GM21423 (cell line): Measurements from ENCODE around the gene SREBF1.
"Not testable (repeated sequence)": the region's sequence is repeated elsewhere in the genome, so short reads cannot be mapped to it uniquely, and the experiment has no call there.

Experiments
- ATAC-seq: cut with Tn5 transposase; IDR thresholded peaks from one replicate; pipeline ENCODE4 v1.9.1; 2021; ENCODE audit warnings: mild to moderate bottlenecking, moderate library complexity; ENCODE audit not compliant: unreplicated experiment

Gene SREBF1

DNA sequence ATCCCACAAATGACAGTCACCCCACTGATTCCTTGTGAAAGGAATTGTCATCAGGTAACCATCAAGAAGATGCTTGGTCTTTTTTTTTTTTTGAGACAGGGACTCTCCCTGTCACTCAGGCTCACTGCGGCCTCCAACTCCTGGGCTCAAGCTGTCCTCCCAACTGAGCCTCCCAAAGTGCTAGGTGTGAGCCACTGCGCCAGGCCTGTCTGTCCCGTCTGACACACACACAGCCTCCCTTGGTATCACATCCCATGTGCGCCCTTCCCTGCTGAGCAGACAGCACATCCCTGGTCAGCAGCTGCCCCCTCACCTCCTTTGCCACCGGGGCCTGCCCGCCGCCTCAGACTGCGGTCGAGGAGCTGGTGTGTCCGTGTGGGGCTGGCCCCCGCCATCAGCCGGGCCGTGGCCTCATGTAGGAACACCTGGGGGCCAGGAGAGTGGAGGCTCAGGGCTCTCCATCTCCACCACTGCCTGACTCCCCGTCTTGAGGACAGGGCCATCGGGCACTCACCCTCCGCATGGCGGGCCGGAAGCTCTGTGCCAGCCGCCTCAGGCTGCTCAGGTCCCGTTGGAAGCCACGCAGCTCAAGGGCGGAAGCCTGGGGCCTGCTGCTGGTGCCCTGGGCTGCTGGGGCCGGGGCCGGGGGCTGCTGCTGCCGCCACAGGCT, 23.6 kb downstream of the SREBF1 start:
- no peak for ATAC-seq

DNA sequence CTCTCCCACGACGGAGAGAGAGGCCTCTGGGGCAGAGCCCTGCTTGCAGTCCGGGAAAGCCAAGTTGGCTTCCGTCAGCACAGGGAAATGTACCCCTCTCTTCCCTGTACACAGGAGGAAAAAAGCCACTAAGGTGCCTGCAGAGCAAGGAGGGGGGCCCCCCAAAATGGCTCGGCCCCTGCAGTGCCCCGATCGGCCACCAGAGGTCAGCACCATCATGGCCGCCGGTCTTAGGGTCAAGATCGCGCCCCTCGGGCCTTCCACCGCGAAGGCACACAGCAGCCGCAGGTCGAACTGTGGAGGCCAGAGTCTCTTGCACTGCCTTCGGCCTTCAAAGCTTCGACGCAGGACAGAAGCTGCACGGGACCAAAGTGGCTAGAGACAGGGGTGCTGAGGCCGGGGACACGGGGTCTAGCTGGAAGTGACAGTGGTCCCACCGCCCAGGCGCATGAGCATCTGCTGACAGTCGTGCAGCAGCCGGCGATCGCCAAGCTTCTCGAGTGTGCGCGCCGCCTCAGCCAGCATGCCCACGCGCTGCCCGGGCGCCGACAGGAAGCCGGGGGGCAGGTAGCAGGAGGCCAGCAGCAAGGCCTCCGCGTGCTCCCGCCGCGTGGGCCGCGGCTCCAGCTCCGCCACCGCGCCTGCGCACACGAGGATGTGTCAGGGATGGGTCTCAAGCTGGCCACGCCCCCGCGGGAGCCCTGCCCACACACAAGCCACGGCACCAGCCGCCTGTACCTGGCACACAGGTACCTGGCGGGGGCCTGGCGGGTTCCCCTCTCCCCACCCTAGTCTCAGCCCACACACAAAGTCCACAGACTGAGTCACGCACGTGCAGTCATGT, 24.4 kb downstream of the SREBF1 start:
- ATAC-seq = no peak

DNA sequence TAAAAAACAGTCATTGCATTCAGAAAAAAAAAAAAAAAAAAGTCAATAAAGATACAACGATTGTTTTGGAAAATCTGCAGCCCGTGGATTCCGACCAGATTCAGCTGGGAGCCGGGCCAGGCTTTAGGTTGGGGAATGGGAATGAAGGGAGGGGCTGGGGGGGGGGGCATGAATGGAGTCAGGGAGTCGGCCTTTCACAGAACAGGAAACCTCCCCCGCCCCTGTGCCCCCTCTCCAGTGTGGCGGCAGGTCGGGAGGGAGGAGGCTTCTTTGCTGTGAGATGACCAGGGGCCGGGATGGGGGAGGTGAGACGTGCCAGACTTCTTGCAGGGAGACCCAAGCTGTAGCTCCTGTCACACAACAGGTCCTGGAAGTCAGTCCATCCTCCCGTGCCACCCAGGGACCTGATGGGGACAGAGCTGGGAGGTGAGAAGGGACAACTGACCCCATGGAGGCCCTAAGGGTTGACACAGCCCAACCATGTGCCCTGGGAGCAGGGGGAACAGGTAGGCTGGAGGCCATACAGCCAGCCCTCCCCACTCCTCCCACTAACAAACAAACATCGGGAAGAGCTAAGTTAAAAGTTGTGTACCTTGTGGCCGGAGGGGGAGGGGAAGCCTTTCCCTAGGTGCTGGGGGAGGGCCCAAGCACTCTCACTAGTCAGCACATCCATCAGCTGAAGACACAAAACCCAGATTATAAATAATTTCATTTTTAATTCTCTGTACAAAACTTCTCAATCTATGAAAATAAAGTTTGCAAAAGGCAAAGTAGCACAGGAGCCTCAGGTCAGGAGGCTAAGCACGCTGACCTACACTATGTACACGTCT, 25.2 kb downstream of the SREBF1 start:
- no peak for ATAC-seq

DNA sequence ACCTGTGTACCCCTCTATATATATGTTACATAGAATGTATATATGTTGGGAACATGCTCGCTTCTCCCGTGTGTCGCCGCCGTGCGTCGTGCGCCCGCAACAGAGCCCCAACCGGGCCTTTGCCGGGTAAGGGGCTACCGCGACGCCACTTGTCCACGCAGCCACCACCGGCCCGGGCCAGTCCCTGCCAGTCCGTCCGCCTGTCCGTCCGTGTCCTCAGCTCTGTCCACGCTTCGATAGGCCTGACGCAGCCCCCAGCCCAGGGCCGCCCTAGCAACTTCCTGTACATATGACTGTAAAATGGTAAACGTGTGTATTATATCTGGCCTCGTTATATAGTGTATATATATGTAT, 25.9 kb downstream of the SREBF1 start:
- no peak for ATAC-seq

DNA sequence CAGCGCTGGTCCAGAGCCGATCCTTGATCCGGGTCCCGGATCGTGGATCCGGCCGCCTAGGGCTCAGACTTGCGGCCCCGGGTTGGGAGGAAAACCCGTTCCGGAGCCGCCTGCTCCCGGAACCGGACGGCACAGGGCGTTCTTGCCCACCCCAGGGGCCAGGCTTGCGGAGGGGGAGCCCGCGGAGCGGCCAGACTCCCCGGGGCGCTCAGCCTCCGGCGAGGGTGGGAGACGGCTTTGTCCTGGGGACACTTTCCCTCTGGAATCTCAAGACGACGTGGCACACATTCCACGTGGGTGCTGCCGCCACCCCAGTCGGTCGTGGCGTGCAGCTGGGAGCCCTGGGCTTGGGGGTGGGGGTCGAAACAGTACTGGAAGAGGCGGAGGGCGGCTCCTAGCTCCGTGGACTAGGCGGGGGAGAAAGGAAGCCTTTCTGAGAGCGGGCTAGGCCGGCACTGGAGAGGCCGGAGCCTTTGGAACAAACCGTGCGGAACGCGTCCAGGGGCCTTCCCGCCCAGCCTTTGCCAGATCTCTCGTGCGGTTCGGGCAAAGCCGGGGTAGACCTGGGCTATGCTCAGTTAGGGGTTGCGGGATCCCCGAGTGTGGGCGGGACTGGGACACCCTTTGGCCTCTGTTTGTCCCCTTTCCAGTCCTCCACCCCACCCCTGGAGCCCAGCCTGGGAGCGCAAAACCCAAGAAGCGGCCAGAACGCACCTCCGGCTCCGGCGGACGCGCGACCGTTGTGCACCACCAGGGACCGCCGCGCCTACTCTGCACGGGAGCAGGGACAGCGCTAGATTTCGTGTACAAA, 26.5 kb downstream of the SREBF1 start:
- ATAC-seq = no peak

DNA sequence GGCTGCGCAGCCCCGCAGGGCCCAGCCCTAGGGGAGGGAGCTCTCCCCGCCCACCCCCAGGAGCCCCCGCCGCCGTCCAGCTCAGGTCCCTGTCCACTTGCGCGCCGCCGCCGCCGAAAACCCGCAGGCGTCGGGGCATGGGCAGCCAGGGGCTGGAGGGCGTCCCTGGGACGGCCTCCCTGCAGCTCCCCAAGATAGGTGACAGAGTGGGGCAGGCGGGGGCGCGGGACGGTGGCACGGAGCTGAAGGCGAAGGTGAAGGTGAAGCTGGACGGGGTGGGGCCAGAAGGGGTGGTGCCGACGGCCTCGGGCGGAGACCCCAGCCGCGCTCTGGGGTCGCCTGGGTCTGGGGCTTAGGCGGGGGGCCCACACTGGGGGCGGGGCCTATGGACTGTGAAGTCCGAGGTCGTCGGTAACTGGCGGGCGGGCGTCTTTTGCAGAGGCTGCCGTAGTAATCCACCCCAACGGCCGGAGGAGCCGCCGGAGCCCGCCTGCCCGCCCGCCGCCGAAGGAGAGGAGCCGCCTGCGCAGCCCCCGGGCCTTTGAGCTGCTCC, 27.2 kb downstream of the SREBF1 start:
- ATAC-seq = no peak

DNA sequence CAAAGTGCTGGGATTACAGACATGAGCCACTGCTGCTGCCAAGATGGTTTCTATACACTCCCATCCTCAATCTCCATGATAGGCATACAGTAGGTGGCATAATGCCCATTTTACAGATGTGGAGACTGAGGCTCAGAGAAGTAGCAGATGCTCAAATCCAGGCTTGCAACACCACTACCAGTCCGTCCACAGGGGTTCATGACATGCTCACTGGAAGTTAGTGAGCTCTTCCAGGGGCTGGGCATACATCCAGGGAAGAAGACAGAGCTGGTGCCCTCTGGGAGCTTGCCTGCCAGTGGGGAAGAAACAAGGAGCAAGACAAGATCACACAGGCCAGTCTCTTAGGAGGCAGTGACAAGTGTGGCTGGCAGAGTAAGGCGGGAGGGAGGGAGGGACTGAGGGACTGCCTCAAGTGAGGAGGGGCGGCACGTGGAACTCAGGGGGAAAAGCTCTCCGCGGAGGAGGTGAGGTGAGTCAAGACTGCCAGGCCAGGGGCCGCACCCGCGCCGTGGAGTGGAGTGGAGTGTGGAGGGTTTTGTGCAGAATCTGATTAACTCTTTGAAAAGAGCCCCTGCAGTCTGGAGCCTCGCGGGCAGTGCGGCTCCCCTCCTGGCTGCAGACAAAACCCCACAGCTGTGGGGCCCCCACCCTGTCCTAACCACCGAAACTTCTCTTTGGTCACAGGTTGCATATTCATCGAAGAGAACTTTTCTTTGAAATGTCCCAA, 27.9 kb downstream of the SREBF1 start:
- ATAC-seq = no peak

DNA sequence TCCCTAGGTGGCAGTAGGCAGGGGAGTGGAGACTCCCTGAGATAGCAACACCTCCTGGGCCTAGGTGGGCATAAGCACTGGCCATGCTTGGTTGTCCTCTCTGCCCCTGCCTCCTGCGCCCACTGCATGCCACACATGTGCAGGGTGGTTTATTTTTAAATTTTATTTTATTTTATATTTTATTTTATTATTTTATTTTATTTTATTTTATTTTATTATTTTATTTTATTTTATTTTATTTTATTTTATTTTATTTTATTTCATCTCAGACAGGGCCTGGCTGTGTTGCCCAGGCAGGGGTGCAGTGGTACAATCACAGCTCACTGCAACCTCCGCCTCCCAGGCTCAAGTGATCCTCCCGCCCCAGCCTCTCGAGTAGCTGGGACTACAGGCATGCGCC, 28.6 kb downstream of the SREBF1 start:
- not testable (repeated sequence) for ATAC-seq

DNA sequence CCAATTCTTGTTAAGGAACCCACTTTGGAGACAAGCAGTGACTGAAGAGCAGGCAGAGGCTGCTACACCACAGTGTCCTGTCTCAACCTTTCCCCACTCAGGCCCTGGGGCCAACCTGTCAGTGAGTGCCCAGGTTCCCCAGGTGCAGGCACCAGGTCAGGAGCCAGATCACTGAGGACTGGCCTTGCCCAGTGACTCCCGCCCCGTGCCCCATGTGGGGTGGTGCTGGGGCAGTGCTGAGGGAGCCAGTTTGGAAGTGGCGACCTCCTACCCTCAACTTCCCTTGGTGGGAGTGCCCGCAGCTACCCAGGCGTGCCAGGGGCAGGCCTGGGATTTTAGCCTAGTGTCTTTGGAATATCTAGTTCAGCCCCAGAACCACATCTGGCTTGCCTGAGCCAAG, 29.3 kb downstream of the SREBF1 start:
- no peak for ATAC-seq

DNA sequence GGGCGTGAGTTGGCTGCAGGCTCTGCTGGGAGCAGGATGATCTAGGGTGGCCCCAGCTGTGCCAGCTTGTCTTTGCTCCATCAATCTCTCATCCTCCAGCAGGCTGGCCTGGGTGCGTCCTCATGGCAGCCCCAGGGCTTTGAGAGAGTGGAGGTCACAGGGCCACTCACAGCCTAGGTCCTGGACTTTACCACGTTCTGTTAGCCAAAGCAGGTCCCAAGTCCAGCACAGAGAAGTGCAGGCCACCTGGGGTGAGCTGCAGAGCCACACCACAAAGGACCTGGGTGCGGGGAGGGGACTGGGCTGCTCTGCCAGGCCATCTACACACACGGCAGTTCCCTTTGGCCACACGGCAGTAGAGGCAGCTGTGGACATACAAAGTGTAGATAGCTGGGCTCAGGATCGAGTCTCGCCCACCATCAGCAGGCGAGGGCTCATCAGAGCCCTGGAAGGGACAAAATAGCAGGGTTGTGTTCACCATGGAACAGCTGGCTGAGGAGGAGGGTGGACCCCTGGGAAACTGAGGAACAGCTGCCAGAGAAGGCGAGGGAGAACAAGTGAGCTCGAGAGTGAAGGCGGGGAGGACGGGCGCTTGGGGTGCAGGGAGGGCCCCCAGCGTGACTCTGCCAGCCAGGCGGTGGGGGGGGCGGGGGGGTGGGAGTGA, 30.0 kb downstream of the SREBF1 start:
- no peak for ATAC-seq

DNA sequence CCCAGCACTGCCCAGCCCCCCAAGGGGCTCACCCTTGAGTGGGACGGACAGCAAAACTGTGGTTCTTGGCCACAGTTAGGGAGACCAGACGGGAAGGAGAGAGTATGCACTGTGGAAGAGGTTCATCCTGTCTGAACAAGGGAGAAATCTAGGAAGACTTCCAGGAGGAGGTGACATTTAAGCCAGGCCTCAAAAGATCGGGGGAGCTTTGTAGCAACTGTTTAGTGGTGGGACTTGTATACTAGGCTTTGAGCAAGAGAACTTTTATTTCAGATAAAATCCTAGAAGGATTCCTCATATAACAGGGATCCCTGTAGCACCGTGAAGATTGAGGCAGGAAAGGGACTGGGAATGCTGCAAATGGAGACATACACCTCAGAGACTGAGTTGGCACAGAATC, 30.8 kb downstream of the SREBF1 start:
- no peak for ATAC-seq

DNA sequence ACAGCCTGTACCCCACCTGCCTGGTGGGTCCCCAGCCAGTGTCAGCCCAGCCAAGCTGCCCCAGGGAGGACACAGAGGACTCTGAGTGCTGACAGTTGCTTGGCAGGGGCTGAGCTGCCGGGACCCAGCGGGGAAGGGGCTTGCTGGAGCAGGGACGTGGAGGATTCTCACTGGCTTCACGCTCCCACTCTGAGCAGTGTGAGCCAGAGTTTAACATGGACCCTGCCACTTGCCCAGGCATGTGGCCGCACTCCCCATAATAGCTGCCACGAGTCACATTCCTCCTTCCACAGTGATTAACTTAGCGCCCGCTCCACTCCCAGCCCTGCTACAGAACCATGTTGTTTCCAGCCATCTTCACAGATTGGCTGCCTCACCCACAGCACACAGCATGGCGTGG, 31.2 kb downstream of the SREBF1 start:
- no peak for ATAC-seq

DNA sequence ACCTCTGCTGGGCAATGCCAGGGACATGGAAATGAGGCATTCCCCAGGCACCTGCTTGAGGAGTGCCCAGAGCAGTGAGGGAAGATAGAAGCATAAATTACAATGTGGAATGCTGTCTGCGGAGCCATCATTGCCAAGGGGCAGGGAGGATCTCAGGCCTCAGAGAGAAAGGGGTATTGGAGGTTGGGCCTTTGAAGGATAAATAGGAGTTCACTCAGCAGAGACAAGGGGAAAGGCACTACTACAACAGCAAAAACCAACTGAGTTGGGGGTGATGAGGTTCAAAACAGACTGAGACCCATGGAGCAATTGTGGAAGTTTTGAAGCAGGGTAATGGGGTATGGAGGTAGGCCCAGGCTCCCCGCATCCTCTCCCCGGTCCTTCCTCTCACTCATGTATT, 32.8 kb downstream of the SREBF1 start:
- ATAC-seq = no peak

DNA sequence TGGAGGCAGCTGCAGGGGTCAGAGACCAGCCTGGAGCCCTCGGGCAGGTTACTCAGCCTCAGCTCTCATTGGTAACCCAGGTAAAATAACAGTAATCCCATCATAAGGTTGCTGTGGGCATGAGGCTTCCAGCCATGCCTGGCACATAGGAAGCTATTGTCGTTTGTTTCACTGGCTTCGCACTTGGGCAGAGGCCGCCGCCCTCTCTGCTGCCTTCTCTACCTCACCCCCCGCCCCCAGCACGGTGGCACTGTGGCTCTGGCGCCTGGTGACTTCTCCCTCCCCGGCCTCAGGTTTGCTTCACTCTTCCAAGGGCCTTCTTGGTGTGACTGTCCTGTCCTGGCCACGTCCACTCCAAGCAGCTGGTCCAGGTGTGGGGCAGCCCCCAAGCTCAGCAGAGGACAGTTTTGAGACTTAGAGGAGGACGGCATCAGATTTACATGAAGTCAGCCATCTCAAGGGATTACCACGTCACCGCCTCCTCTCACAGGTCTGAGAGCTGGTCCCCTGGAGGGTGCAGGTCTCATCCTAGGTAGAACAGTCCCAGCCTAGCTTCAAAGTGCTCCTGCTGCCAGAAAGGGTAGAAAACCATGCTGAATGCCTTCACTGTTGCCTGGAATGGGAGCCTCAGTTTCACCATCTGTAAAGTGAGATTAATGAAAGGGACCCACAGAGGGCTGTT, 34.8 kb downstream of the SREBF1 start:
- no peak for ATAC-seq

DNA sequence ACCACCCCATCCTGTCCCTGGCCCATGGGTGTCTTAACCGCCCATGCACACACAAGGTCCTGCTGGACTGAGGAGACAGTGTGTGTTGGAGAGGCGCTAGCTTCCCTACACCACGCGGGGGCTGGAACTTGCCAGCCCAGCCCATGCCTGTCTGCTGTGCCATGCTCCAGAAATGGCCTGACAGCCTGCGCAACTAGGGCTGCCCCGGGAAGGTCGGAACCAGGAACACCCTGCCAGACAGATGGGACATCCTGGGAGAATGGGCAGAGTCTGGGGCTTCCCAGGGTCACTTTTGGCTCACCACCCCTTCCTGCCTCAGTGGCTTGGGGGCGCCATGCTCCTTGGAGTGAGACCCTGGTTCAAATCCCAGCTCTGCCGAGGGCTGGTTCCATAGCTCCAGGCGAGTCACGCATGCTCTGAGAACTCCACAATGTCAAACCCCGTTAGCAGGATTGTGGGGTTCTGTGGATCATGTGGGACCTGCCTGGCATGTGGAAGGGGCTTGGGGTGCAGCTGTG, 36.2 kb downstream of the SREBF1 start:
- no peak for ATAC-seq

DNA sequence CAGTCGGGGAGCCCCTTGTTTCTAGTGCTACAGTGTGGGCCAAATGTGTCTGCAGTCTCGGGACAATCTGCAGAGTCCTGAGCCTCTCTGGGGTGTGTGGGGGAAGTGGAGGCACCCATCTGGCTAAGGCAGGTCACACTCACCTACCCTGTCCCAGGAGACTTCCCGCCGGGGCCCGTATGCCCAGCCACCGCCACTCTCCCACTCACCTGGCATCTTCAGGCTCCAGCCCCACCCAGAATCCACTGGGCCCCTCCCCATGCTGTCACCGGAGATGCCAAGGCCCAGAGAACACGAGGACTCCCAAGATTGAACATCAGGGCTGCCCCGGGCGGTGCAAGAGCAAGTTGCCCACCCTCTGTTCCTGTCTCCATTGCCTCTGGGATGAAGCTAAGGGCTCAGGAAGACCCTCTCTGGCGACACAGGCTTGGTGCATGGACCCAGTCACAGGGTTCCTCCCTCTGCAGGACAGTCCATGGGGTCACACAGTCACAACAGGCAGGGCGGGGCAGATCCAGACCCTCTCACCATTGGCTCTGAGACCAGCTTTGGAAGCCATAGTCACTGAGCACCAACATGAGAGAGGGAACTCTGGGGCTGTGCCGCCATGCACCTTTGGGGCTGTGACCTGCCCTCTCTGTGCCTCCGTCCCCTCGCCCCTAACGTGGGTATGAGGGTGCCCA, 38.1 kb downstream of the SREBF1 start:
- ATAC-seq = no peak

DNA sequence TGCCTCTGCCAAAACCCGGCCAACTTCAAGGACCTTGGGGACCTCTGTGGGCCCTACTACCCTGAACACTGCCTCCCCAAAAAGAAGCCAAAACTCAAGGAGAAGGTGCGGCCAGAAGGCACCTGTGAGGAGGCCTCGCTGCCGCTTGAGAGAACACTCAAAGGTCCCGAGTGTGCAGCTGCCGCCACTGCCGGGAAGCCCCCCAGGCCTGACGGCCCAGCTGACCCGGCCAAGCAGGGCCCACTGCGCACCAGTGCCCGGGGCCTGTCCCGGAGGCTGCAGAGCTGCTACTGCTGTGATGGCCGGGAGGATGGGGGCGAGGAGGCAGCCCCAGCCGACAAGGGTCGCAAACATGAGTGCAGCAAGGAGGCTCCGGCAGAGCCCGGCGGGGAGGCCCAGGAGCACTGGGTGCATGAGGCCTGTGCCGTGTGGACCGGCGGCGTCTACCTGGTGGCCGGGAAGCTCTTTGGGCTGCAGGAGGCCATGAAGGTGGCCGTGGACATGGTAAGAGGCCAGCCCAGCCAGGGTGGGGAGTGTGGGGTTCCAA, 38.7 kb downstream of the SREBF1 start:
- ATAC-seq = no peak
